ENCODE results near the gene IFRD1. TPM values are rescaled to one million over a fixed set of nuclear protein-coding genes. Genes with fewer than 3 reads are reported as not detected.

Gene IFRD1
- total RNA-seq, 1 experiment from 2014 or later, result 54.1 TPM

DNA sequence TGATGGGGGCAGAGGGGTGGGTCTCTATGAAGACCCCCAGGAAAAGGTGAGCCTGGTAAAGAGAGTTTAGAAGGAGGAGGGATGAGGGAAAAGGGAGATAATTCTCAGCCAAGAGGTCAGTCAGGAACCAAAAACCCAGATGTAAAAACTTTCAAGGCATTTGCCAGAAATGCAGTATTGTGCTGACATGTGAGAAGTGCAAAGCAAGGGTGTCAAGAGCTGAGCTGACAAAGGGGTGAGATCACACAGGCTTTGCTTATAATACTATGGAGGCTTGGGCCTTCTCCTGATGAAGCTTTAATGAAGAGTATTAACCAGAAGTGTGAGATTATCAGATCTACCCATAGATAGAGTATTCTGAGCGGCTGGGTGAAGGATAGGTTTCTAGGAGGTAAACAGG, 22.3 kb upstream of the IFRD1 start:
- Histone ChIP-seq H3K4me3 (ENCODE audit: insufficient read depth, low read depth, low read length) (no peak overlapping the region), H3K36me3 (replicated peaks; ENCODE audit: control insufficient read depth, insufficient read depth, low read length) (no peaks in the 10 kb centered on the region), H3K27me3 (ENCODE audit: control insufficient read depth, insufficient read depth, low read length) (no peaks in the 10 kb centered on the region)
- no peak for DNase-seq

DNA sequence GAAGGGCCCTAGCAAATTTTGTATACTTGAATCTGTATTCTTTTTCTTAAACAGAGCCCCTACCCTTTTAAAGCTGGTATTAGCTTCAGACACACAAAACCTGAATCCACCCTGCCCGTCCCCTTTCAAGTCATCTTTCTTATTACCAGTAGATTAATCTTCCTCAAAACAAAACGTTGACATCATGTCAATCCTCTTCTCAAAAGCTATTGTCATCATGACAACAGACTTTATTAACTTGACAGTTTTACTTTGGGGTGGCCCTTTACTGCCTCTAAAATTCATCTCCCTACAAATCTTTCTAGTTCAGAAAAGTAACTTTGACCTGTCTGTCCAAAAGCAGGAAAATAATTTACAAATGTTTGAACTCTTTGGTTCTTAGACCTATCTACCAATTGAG, 21.5 kb upstream of the IFRD1 start:
- Histone ChIP-seq H3K27me3 (ENCODE audit: control insufficient read depth, insufficient read depth, low read length) (no peaks in the 10 kb centered on the region), H3K4me3 (ENCODE audit: insufficient read depth, low read depth, low read length) (no peak overlapping the region), H3K36me3 (replicated peaks; ENCODE audit: control insufficient read depth, insufficient read depth, low read length) (no peaks in the 10 kb centered on the region)
- DNase-seq, result no peak

DNA sequence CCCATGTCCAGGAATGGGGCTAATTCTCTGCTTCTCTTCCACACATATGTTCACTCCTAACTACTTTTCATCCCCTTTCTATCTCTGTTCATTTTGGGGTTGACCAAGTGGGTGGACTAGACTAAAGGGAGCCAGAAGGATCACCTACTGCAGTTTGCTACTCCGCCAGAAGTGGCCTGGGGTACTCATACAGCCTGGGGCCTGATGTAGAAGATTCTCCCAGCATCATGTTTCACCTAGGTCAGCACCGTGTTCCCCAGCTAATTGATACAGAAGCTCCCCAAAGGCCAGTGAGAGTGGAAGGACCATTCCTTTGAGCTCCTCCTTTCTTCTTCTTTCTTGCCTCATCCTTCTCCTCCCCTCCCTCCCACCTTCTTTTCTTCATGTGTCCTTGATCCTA, 19.6 kb upstream of the IFRD1 start:
- no peaks in the 10 kb centered on the region for H3K36me3 ChIP-seq (replicated peaks; ENCODE audit: control insufficient read depth, insufficient read depth, low read length)
- H3K27me3 ChIP-seq (ENCODE audit: control insufficient read depth, insufficient read depth, low read length), result no peaks in the 10 kb centered on the region
- DNase-seq, result no peak
- no peak overlapping the region for H3K4me3 ChIP-seq (ENCODE audit: insufficient read depth, low read depth, low read length)

DNA sequence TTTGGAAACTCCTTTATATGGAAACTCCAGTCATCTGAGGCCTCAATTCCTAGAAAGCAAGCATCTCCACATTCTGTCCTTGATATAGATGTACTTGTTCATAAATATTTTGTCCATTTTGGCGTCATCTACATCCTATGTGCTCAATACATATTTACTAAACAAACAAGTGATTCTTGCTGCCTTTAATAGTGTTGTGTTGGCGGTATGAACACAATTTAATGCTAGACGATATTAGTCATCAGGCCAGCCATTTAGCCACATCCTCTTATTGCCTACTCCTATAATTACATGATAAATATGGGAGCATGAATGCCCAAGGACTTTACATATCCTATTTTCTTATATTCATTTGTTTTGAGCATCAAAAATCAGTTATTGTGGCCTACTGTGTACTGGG, 18.5 kb upstream of the IFRD1 start:
- Histone ChIP-seq H3K36me3 (replicated peaks; ENCODE audit: control insufficient read depth, insufficient read depth, low read length) (no peaks in the 10 kb centered on the region), H3K4me3 (ENCODE audit: insufficient read depth, low read depth, low read length) (no peak overlapping the region), H3K27me3 (ENCODE audit: control insufficient read depth, insufficient read depth, low read length) (no peaks in the 10 kb centered on the region)
- no peak for DNase-seq

DNA sequence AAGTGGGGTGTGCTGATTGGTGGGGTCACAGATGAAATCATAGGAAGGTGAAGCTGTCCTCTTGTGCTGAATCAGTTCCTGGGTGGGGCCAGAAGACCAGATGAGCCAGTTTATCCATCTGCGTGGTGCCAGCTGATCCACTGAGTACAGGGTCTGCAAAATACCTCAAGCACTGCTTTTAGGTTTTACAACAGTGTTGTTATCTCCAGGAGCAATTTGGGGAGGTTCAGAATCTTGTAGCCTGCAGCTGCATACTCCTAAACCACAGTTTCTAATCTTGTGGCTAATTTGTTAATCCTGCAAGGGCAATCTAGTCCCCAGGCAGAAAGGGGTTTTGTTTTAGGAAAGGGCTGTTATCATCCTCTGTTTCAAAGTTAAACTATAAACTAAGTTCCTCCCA, 17.0 kb upstream of the IFRD1 start:
- Histone ChIP-seq H3K4me3 (ENCODE audit: insufficient read depth, low read depth, low read length) (no peak overlapping the region), H3K36me3 (replicated peaks; ENCODE audit: control insufficient read depth, insufficient read depth, low read length) (no peaks in the 10 kb centered on the region), H3K27me3 (ENCODE audit: control insufficient read depth, insufficient read depth, low read length) (no peaks in the 10 kb centered on the region)
- no peak for DNase-seq

DNA sequence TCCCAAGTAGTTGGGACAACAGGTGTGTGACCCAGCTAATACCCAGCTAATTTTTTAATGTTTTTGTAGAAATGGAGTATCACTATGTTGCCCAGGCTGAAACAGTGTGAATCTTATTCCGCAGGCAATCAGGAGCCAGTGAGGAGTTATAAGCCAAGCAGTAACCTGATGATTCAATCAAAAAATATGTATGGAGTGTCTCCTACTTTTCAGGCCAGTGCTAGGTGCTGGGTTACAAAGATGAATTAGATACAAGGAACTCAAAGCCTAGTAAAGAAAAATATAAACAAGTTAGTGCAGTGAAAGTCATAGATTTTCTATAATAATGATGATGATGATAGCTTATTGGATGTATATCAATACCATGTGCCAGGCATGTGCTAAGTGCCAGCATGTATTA, 13.2 kb upstream of the IFRD1 start:
- DNase-seq, result no peak
- H3K4me3 ChIP-seq (ENCODE audit: insufficient read depth, low read depth, low read length), result no peak overlapping the region
- no peaks in the 10 kb centered on the region for H3K36me3 ChIP-seq (replicated peaks; ENCODE audit: control insufficient read depth, insufficient read depth, low read length)
- no peaks in the 10 kb centered on the region for H3K27me3 ChIP-seq (ENCODE audit: control insufficient read depth, insufficient read depth, low read length)

DNA sequence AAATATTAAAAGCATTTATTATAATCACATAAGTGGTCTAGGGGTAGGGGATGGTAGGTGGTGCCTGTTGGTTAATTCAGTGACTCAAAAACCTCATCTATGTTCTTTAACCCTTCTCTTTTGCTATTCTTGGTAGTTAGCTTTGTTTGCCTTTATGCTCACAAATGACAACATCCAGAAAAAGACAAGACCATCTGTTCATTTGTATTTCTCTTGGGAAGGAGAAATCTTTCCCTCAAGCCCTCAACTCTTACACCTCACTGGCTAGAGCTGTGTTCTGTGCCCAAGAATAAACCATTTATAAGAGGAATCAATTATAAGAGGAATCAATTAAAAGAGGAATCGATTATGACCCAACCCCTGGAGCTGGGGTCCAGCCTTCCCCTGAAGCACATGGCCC, 10.8 kb upstream of the IFRD1 start:
- Histone ChIP-seq H3K27me3 (ENCODE audit: control insufficient read depth, insufficient read depth, low read length) (no peaks in the 10 kb centered on the region), H3K4me3 (ENCODE audit: insufficient read depth, low read depth, low read length) (no peak overlapping the region), H3K36me3 (replicated peaks; ENCODE audit: control insufficient read depth, insufficient read depth, low read length) (no peaks in the 10 kb centered on the region)
- DNase-seq, result no peak

DNA sequence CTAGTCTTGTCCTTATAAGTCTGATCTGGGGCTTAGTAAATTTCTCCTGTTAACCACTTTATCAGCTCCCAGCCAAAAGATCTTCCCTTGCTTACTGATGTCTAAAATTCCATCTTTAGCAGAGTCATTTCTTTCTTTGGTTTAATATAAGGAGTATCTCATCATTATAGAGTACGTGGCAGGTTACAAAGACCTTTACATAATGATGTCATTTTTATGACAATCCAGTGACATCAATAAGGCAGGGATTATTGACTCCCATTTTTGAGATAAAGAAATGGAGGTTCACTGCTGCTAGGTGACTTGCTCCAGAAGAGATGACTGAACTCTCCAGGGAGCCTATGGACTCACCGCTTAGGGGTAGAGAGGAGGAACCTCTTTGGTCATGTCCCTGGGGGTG, 8.1 kb upstream of the IFRD1 start:
- no peak for DNase-seq
- Histone ChIP-seq H3K27me3 (ENCODE audit: control insufficient read depth, insufficient read depth, low read length) (no peaks in the 10 kb centered on the region), H3K4me3 (ENCODE audit: insufficient read depth, low read depth, low read length) (no peak overlapping the region), H3K36me3 (replicated peaks; ENCODE audit: control insufficient read depth, insufficient read depth, low read length) (no peaks in the 10 kb centered on the region)

DNA sequence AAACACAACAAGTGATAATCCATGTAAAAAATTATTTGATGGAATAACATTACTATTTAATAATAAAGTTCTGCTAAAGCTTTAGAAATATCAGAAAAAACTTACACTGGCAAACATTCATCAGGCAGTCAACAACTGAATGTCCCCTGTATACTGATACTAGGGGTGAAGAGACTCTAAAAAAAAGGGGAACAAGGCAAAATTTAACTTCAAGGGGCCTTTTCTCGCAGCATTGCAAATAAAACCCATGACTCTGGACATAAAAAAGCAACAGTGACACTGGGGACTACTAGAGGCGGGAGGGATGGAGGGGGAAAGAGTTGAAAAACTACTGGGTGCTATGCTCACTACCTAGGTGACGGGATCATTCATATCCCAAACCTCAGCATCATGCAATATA, 5.8 kb upstream of the IFRD1 start:
- DNase-seq, result no peak
- no peak overlapping the region for H3K4me3 ChIP-seq (ENCODE audit: insufficient read depth, low read depth, low read length)

DNA sequence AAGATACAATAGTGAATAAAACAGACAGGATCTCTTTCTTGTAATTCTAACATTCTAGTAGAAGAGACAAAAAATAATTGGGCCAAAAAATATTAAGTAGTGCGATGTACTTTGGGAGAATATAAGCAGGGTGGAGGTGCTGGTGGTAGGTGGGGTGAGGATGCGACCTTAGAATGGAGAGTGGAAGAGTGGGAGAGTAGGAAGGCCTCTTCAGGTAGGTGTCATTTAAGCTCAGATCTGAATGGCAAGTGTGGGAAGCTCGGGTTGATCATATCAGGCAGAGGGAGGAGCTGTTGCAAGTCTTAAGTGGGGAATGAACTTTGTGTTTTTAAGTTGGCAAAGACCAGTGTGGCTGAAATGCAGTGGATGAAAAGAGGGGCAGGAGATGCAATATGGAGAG, 3.8 kb upstream of the IFRD1 start:
- Histone ChIP-seq H3K27me3 (ENCODE audit: control insufficient read depth, insufficient read depth, low read length) (no peaks in the 10 kb centered on the region), H3K36me3 (replicated peaks; ENCODE audit: control insufficient read depth, insufficient read depth, low read length) (no peaks in the 10 kb centered on the region), H3K4me3 (ENCODE audit: insufficient read depth, low read depth, low read length) (no peak overlapping the region)
- DNase-seq, result no peak

More for the DNA sequence above, 5.8 kb upstream of the IFRD1 start:
- Histone ChIP-seq H3K27me3 (ENCODE audit: control insufficient read depth, insufficient read depth, low read length) (no peaks in the 10 kb centered on the region), H3K36me3 (replicated peaks; ENCODE audit: control insufficient read depth, insufficient read depth, low read length) (no peaks in the 10 kb centered on the region)

DNA sequence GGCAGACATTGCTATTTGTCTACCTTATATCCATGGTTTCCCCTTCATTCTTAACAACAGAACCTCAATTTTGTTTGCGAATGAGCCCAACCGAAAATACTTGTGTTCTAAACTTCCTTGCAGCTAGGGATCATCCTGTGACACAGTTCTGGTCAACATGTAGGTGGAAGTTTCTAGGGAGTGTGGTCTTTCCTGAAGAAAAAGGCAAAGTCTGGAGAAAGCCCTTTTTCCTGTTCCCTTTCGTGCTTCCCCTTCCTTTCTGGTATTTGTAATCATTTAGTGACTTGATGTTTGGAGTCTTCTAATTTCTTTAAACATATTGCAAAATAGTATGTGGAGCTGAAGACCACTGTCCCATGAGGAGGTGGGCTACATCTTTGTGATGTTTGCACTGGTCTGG, 2.9 kb upstream of the IFRD1 start:
- H3K36me3 ChIP-seq (replicated peaks; ENCODE audit: control insufficient read depth, insufficient read depth, low read length), result no peaks in the 10 kb centered on the region
- H3K27me3 ChIP-seq (ENCODE audit: control insufficient read depth, insufficient read depth, low read length), result no peaks in the 10 kb centered on the region
- H3K4me3 ChIP-seq (ENCODE audit: insufficient read depth, low read depth, low read length), result no peak overlapping the region
- no peak for DNase-seq

DNA sequence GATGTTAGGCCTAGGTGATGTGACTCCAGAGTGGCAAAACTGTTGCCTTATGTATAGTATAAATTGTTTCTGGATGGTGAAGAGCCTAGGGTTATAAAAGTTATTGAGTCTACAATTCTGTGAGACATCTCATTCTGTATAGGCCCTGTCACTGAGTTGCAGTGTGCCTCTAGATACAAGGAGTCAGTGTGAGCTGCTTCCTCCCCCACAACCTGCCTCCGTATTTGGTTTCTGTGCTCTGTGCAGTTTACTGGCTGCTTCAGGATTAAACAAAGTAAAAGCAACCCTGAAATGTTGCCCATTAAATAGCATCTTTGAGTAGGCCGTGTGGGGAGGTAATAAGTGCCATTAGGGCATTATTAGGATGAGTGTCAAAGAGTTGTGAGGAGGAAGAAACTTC, 1.9 kb upstream of the IFRD1 start:
- Histone ChIP-seq H3K27me3 (ENCODE audit: control insufficient read depth, insufficient read depth, low read length) (no peaks in the 10 kb centered on the region), H3K4me3 (ENCODE audit: insufficient read depth, low read depth, low read length) (no peak overlapping the region), H3K36me3 (replicated peaks; ENCODE audit: control insufficient read depth, insufficient read depth, low read length) (no peaks in the 10 kb centered on the region)
- DNase-seq, result no peak

DNA sequence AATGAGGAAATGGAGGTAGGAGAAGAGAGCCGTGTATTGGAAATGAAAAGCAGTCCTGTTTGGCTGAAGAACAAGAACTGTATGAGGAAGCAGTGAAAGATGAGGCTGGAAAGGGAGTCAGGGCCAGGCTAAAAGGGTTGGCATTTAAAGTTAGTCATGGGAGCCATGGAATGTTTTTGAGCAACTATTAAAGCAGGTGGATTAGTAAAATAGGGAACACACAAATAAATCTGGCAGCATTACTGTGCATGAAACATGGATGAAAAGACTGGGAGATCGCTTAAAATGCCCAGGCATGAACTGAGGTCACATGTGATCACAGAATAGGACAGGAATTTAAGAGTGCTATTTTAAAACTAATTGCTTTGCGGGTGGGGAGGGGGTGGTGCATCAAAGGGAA, 1.4 kb upstream of the IFRD1 start:
- Histone ChIP-seq H3K27me3 (ENCODE audit: control insufficient read depth, insufficient read depth, low read length) (no peaks in the 10 kb centered on the region), H3K4me3 (ENCODE audit: insufficient read depth, low read depth, low read length) (no peak overlapping the region), H3K36me3 (replicated peaks; ENCODE audit: control insufficient read depth, insufficient read depth, low read length) (no peaks in the 10 kb centered on the region)
- no peak for DNase-seq

DNA sequence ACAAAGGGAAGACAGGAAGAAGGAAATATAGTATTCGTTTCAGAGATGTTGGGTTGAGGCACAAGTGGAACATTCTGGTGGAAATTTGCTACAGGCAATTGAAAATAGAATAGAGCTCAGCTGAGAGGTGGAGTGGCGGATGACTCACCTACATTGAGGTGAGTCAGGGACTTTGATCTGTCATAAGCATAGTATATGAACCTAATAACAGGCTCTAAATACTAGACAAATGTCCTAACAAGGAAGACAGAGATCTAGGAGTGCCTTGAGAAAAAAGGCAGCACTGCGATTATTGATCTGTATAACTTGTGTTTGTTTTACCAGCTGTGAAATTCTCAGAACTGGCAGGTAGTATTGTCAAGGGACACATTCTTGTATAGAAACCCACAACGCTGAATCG, 907 bp upstream of the IFRD1 start:
- Histone ChIP-seq H3K36me3 (replicated peaks; ENCODE audit: control insufficient read depth, insufficient read depth, low read length) (no peaks in the 10 kb centered on the region), H3K27me3 (ENCODE audit: control insufficient read depth, insufficient read depth, low read length) (no peaks in the 10 kb centered on the region), H3K4me3 (ENCODE audit: insufficient read depth, low read depth, low read length) (peak overlapping the region; percentile 96)
- DNase-seq, result no peak

DNA sequence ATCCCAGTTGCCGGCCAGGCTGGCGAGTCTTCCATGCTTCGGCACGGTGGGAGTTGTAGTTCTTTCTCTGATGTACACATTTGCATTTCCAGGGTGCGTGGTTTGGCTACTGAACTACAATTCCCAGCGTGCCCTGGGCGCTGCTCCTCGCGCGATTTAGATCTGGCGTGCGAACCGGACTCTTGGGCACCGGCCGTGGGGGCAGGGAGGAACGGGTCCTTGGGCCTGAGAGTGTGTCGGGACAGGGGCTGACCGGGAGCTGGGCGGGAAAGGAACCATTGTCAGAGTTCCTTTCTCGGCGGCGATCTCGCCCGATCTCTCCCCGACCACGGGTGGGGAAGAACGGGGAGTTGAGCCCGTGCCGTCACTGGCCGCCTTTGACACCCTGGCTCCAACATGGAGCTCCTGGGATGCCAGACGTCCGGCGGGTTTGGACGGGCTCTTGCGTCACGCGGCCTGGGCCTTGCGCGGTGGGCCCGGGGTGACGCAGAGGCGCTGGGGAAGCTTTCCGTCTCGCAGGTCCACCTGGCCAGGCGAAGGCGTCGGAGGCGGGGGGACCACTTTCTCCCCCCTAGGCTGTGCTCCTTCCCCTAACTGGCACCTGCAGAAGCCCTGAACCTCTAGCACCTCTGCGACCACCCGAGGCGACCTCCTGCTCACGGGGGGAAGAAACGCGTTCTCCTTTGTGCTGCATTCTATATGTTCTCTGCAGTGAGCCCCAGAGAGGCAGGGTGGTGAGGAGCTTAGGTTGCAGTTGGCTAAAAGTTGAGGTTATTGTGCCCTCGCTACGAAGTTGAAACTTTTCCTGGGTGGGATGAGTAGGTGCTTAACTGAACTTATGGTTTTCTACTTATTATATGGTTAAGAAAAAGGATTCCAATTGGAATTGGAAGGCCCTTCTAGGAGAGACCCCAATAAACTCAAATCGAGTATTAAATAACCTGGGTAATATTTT, 824 bp downstream of the IFRD1 start:
- DNase-seq, result peak; percentile 83
- Histone ChIP-seq H3K27me3 (ENCODE audit: control insufficient read depth, insufficient read depth, low read length) (no peaks in the 10 kb centered on the region), H3K4me3 (ENCODE audit: insufficient read depth, low read depth, low read length) (peak overlapping the region; percentile 96), H3K36me3 (replicated peaks; ENCODE audit: control insufficient read depth, insufficient read depth, low read length) (peaks cover 3% of the 10 kb centered on the region)

Data from H7 (cell line).